GM21717 (cell line): ENCODE results near the gene SSX2IP.

Source experiments
- ATAC-seq: cut with Tn5 transposase; IDR thresholded peaks from one replicate; pipeline ENCODE4 v1.9.1; 2021; ENCODE audit warnings: mild to moderate bottlenecking, moderate library complexity; ENCODE audit not compliant: unreplicated experiment

Gene SSX2IP

GRCh38 chr1:84709131-84709530, 18.9 kb upstream of the SSX2IP start:
- no peak for ATAC-seq

- no peak for ATAC-seq
These were observed 17.8 kb upstream of the SSX2IP start for GRCh38 chr1:84708031-84708430.

- ATAC-seq = no peak
These were observed 15.3 kb upstream of the SSX2IP start for GRCh38 chr1:84705513-84705912.

DNA sequence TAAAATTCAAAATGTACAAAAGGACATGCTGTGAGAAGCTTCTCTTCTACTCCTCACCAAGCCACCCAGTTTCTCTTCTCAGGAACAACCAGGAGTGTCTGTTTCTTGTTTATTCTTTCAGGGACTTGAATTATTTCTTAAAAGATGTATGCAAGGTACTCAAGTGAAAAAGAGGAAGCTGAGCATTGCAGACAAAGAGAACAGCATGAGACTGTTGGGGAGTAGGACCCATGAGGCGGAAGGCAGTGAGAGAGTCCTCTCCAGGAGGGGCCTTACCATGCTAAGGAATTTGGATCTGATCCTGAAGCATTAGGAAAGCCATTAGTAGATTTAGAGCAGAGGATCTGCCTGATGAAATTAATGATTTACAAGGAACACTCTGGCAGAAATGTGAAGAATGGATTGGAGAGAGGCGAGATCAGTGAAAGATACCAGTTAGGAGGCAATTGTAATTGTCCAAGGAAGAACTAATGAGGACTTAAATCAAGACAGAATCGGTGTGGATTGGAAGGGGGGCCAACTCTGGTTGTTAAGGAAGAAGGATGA, 14.7 kb upstream of the SSX2IP start:
- ATAC-seq = no peak

- ATAC-seq = no peak
These were observed 13.2 kb upstream of the SSX2IP start for GRCh38 chr1:84703431-84703830.

- no peak for ATAC-seq
These were observed 11.9 kb upstream of the SSX2IP start for GRCh38 chr1:84702143-84702542.

DNA sequence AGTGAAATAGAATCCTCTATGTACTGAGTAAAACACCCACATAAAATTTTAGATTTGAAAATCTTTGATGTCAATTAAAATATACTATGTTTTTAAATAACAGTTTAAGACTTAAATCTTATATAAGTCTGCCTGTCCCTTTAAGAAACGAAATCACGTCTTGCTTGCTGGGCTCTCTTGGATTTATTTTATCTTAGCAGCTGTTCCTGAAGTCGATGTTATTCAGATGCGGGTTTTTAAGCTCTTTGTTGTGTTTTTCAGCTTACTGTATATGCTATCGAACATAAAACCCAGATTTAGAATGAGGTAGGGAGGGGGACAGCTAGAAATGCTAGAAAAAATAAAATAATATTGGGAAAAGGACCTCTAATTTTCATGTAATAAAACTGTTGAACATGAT, 11.1 kb upstream of the SSX2IP start:
- no peak for ATAC-seq

- ATAC-seq = peak; percentile 71
These were observed 9.8 kb upstream of the SSX2IP start for GRCh38 chr1:84700070-84700469.

DNA sequence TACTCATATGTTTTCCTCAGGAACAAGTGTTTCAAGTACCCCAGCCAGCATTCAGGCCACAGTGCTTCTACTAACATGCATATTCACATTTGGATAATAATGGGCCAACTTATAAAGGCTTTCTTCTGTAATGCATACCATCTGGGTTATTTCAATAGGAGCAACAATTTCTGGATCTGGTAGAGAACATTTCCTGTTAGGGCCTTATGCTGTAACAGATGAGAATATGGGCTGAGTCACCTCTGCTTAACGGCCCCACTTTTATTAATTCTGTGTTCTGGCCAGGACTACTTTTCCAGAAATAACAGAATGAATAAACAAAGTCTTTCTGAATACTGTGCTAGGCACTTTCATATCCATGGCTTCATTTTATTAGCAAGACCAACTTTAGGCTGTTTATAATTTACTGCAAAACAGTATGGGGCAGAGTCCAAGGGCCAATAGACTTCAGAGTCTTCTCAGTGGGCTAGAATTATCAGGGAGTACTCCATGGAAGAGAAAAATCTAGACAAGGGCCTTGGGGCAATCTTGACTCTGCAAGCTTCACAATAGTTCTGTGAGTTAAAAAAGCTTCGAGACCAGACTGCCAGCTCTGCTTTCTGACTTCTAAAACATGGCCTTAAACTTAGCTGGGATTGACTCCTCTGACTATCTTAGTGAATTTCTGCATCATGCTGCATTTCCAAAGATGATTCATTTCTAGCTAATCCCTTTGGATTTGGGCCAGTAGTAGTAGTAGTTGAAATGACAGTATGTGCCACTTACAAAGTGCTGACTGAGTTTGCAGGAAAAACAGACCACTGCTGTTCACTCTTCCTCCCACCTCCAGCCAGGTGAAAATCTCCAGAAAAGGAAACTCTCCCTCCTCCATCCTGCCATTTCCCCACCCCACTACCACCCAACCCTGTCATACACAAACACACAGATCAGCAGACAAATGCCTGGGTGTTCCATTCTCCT, 8.2 kb upstream of the SSX2IP start:
- no peak for ATAC-seq

DNA sequence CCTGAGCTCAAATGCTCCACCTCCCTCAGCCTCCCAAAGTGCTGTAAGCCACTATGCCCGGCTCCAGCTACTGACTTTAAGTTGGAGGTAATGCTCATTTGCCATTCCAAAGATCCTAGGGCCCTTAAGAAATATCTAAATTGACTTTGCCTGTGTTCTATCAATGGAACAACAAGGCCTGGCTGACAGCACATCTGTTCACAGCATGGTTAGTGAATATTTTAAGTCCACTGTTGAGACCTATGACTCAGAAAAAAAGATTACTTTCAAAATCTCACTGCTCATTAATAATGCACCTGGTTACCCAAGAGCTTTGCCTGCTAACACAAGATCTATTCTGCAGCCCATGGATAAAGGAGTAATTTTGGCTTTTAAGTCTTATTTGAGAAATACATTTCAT, 3.5 kb upstream of the SSX2IP start:
- no peak for ATAC-seq

- ATAC-seq = no peak
These were observed 2.7 kb upstream of the SSX2IP start for GRCh38 chr1:84693005-84693404.

DNA sequence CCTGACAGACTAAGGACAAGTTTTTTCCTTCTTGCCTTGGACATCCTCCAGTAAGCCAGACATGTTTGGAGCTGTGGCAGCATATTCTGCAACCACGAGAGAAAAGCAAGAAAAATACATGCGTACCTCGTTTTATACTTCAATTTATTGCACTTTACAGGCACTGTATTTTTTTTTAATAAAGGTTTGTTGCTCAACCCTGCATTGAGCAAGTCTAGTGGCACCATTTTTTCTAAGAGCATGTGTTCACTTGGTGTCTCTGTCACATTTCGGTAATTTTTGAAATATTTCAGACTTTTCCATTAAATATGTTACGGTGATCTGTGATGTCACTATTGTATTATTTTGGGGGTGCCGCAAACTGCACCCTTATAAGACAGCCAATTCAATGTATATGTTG, 2.1 kb upstream of the SSX2IP start:
- no peak for ATAC-seq

GRCh38 chr1:84691122-84691783, 992 bp upstream of the SSX2IP start:
- no peak for ATAC-seq

GRCh38 chr1:84689514-84690396, 506 bp downstream of the SSX2IP start:
- ATAC-seq = peak; percentile 57

DNA sequence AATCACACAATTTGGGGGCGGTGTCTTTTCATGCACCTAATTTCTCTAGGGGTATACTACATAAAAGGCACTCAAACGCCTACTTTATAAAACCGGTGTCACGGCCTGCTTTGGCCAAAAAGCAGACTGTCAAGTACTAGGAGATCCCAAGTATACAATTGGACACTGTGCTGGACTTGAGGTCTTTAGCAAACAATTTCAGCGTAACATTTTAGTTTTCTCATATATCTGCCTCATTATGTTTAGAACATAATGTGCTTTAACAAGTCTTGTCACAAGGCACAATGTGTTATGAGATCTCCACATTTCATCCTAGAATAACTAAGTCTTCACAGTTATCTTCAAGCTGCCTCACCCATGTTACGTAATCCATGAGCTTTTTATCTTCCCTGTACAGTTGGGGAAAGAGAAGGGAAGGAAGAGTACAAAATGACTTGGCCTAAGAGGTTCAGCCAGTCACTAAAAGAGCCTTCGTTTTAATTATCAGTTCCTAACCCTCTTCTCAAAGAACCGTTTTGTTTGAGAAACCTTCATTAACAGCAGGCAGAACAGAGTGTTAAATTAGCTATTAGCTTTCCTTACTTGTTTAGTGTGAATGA, 1.7 kb downstream of the SSX2IP start:
- ATAC-seq = no peak

DNA sequence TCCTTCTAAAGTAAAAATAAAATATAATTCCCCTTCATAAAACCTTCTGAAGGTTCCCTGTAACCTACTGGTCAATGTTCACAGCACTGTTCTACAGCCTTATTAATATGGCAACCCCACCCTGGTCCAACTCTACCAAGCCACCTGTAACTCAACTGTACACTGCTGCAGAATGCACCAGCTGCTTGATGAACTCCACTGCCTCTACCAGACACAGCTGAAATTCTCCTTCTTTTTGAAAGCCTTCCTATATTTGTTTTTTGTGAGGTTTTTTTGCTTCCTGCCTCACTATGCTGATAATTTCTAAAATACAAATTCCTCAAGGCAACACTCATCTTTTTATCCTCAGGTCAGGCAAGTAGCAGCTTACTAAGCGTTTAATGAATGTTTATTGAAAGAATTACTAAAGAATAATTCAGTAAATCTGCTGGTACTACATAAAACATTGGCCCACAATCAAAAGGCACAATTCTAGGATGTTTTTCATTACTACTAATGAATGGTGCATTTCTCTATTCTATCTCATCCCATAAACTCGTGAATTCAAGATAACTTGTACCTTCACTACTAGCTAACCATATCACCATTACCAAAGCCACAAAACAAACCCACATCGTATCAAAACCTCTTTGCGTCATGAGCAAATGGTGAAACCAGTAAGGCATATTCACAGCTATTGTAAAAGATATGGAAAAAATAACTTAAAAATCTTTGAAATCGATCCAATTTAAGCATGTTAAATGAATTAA, 2.4 kb downstream of the SSX2IP start:
- no peak for ATAC-seq

DNA sequence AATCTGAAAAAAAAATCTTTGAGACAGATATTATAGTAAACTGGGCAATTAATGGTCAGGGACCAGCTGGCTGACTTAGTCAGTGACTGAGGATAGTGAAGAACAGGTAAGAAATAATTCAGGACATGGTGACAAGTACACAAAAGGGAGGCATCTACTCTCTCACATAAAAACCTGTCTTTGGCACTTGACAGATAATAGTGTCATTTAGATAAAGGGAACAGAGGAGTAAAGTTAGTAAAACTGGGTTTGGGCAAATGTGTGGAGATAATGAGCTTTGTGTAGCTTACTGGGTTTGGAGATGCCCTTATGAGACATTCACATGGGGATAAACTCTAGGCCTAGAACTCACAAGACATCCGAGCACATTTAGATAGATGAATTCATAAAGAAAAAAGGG, 4.0 kb downstream of the SSX2IP start:
- no peak for ATAC-seq

DNA sequence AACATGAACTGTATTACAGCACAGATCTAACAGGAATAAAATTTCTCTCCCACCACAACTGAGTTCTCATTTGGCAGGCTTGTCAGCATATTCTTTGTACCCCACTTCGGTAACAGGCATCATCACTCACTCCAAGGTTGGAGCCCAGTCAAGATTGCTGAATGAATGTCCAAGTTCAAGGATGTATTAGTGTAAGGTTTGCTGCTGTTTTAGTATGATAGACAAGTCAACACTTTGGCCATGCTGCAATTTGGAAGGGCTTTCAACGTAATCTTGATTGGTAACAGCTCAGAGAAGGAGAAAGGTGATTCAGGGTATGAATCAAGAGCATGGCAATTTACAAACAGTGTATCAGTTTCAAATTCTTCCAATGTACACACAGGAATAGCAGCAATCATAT, 6.8 kb downstream of the SSX2IP start:
- no peak for ATAC-seq

DNA sequence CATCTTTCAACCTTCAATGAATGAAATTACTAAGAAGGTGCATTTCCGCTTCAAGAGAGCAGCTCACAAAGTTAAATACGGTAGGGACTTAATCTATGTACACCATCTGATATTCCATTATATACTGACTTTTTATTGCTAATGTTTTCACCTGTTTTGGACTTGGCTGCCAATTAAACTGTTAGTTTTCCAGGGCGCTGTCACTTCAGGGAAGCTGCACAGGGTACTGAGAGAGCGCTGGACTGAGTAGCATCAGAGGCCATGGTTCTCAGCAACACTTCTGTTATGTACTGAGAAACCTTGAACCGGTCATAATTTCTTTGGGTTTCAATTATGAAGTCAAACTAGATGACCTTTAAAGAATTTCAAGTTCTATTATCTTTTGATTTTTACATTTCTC, 8.2 kb downstream of the SSX2IP start:
- no peak for ATAC-seq
